SKM-1 treated with dmso at 0.1 percent for 144 hours (cell line): ENCODE data around the gene TREML4.

ENCODE experiments used
- DNase-seq: peaks from one replicate; lab custom pipeline; 2025; ENCODE audit not compliant: unreplicated experiment; lab: John Stamatoyannopoulos, UW

TREML4 gene

DNA sequence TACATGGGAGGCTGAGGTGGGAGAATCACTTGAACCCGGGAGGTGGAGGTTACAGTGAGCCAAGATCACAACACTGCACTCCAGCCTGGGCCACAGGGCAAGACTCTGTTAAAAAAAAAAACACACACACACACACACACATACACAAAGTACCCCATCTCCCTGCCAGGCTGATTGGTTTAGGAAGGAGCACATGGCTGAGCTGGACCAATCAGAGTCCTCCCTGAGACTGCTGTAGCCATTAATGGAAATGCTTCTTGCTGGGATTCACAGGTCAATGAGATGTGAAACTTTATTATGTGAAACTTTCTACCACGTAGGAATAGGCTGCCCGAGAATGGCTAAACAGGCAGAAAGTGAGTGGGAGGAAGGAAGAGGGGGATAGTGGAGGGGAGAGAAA lies 55.5 kb downstream of the TREML4 start:
- no peak for DNase-seq

DNA sequence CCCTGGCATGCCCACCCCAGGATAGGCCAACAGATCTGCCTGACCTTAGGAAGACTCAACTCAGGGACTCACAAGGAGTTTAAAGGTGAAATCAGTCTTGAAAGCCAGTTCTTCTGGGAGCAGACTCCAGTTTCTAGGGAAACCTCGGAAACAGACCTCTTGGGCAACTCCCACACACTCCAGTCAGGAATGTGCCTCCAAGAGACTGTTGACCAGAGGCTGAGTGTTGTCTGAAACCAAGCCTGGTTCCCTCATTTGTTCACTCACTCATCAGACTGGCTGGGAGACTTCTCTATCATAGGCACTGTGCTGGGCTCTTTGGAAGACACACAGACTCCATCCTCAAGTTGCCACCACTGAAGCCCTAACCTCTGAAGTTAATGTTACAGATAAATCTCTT lies 56.6 kb downstream of the TREML4 start:
- no peak for DNase-seq

DNA sequence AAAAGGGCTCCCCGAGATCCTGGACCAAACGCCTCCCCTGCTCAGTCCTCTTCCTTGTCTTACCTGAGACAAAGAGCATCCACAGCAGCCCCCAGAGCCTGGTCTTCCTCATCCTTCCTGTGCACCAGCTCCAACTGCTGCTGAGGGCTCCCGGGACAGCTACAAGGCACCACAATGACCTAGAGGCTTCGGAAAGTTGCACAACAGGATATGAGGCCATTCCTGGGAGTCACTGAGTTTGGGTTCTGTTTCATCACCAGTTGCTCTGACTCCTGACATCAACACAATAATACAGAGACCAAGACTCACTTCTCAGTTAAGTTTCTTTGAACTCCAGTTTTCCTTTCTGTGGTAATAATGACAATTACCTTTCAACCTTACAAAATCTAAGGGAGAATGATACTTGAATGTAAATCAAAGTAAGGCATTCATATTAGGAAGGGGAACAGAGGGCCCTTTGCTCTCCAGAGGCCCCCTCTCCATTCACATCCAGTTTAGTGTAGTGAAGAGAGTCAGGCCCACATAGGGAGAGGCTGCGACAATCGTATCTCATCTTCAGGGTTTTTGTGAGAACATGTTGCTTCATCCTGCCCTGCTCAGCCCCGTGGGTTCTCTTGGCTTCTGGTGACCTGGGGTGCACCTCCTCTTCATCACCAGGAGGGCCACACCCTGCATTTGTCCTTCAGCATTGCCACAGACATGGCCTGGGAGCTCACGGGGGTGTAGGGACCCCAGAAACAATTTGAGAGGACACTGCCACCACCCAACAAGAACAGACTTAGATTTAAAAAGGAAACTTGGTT lies 58.6 kb downstream of the TREML4 start, which contains the start of gene TREM1:
TREM1 (minus strand) TSS at position 139 of the 803 bp plus-strand sequence; CDS start at position 112, 27 bp downstream.
- DNase-seq: peak; percentile 98

DNA sequence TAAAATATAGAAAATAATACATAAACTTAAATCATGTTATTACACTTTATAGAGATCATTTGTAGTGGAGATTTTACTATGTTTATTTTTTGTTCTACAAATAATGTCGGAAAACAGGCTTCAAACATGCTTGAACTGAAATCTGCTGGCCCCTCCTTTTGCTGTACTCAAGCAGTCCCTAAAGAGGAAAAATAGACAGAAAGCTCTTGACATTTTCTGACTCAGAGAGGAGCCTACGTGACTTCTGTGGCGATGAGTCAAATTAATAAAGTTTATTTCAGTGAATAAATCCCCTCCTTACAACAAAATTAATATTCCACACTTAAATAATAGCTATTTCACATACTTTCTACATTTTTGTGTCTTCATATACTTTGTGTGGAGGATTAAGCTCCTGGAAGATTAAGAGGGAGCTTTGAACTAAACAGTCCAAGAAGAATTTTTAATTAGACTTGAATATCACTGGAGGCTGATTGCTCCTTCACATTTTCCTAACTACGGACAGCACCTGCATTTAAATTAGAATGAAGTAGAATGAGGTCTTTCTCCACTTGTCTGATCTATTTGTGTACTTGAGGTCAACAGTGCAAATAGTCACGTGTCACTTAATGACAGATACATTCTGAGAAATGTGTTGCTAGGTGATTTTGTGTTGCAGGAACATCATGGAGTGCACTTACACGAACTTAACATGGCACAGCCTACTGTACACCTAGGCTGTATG lies 60.0 kb downstream of the TREML4 start:
- DNase-seq: no peak
